Smooth muscle cell (in vitro differentiated cells): ENCODE data around the gene MAST4. TPM values are rescaled to one million over a fixed set of nuclear protein-coding genes. Genes with fewer than 3 reads are reported as not detected.

Experiments
- DNase-seq: peaks from one replicate; lab custom pipeline; 2025; ENCODE audit not compliant: unreplicated experiment; lab: John Stamatoyannopoulos, UW
- H2AFZ ChIP-seq: fragments of 200-600 bp; sonication (generic); 2 replicates; pipeline ENCODE4 v1.6.0; 2016; ENCODE audit warnings: antibody characterized with exemption, low read depth, mild to moderate bottlenecking
- H3F3A ChIP-seq: fragments of 200-600 bp; sonication (generic); 2 replicates; pipeline ENCODE4 v1.6.0; 2017; ENCODE audit warnings: antibody characterized with exemption, low read depth
- H3K27ac ChIP-seq: fragments of 200-600 bp; sonication (generic); 2 replicates; pipeline ENCODE4 v1.5.1; 2016; ENCODE audit warnings: low read depth, mild to moderate bottlenecking
- H3K27me3 ChIP-seq: fragments of 200-600 bp; sonication (generic); 2 replicates; pipeline ENCODE4 v1.6.1; 2016; ENCODE audit warnings: low read depth, mild to moderate bottlenecking
- H3K36me3 ChIP-seq: fragments of 200-600 bp; sonication (generic); 2 replicates; pipeline ENCODE4 v1.5.1; 2016; ENCODE audit warnings: low read depth
- H3K4me1 ChIP-seq: fragments of 200-600 bp; sonication (generic); 2 replicates; pipeline ENCODE4 v1.5.1; 2016; ENCODE audit warnings: low read depth
- H3K4me2 ChIP-seq: fragments of 200-600 bp; sonication (generic); 2 replicates; pipeline ENCODE4 v1.6.0; 2016; ENCODE audit warnings: mild to moderate bottlenecking
- H3K4me3 ChIP-seq: fragments of 200-600 bp; sonication (generic); 2 replicates; pipeline ENCODE4 v1.5.1; 2016; ENCODE audit warnings: mild to moderate bottlenecking
- H3K79me2 ChIP-seq: fragments of 200-600 bp; sonication (generic); 2 replicates; pipeline ENCODE4 v1.6.0; 2016; ENCODE audit warnings: low read depth, mild to moderate bottlenecking
- H3K9ac ChIP-seq: fragments of 200-600 bp; sonication (generic); 2 replicates; pipeline ENCODE4 v1.6.0; 2016; ENCODE audit warnings: low read depth
- H3K9me3 ChIP-seq: fragments of 200-600 bp; sonication (generic); replicated peaks from 2 replicates; pipeline ENCODE4 v1.5.1; 2016; ENCODE audit warnings: low read depth
- H4K20me1 ChIP-seq: fragments of 200-600 bp; sonication (generic); 2 replicates; pipeline ENCODE4 v1.6.0; 2016; ENCODE audit warnings: low read depth
- WGBS: methylation state at CpG from one replicate; pipeline ENCODE4 v1.1.7; 2016; ENCODE audit warnings: low lambda C conversion rate; 5-methylcytosine and 5-hydroxymethylcytosine counted together
- polyA plus RNA-seq: library from polyadenylated mRNA; unstranded; fragments of >200 nt; fragmentation: Nextera tagmentation; extraction: Ambion mirVana; gene quantifications from 2 replicates; pipeline ENCODE4 v1.2.1, GENCODE V29; 2016
- total RNA-seq: library from RNA; depleted of rRNA; stranded (reverse); fragments of >200 nt; gene quantifications from 2 replicates; pipeline ENCODE4 v1.2.3, GENCODE V29; 2014
- TF ChIP-seq, protein P1 (sequence below): fragments of 200-600 bp; sonication (generic); IDR thresholded peaks from 2 replicates; pipeline ENCODE4 v1.5.1; 2017; ENCODE audit warnings: borderline replicate concordance, mild to moderate bottlenecking, antibody characterized with exemption; ENCODE audit not compliant: insufficient read depth, poor library complexity, severe bottlenecking

Gene MAST4
- total and polyA plus RNA-seq, 2 experiments from 2014 or later, result 6.3 to 24.0 TPM

DNA sequence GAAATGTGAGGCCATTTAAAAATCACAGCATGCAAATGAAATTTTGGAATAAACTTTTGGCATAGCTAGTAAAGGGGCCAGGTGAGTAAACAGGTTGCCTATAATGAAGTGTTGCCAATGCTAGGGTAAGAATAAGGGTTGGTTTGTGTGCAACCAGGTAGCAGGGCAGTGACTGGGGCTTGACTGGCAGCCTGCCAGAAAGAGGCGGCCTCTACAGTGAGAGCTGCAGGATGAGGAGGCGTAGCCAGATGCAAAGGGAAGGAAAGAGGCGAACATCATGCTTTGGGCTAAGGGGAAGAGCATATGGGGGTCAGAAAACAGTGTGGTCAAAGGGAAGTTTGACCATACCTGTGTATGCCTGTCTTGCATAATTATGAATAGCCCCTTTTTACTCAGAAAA, 70.6 kb downstream of the MAST4 start:
- H3F3A ChIP-seq, result no peaks in the 10 kb centered on the region
- no peaks in the 10 kb centered on the region for H3K4me1 ChIP-seq
- no peak overlapping the region for H3K9ac ChIP-seq
- no peak for DNase-seq
- no peaks in the 10 kb centered on the region for H3K9me3 ChIP-seq
- no peaks in the 10 kb centered on the region for H3K36me3 ChIP-seq
- H4K20me1 ChIP-seq, result no peaks in the 10 kb centered on the region
- H3K4me2 ChIP-seq, result no peak overlapping the region
- TF ChIP-seq, protein P1, sequence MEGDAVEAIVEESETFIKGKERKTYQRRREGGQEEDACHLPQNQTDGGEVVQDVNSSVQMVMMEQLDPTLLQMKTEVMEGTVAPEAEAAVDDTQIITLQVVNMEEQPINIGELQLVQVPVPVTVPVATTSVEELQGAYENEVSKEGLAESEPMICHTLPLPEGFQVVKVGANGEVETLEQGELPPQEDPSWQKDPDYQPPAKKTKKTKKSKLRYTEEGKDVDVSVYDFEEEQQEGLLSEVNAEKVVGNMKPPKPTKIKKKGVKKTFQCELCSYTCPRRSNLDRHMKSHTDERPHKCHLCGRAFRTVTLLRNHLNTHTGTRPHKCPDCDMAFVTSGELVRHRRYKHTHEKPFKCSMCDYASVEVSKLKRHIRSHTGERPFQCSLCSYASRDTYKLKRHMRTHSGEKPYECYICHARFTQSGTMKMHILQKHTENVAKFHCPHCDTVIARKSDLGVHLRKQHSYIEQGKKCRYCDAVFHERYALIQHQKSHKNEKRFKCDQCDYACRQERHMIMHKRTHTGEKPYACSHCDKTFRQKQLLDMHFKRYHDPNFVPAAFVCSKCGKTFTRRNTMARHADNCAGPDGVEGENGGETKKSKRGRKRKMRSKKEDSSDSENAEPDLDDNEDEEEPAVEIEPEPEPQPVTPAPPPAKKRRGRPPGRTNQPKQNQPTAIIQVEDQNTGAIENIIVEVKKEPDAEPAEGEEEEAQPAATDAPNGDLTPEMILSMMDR, result no peak
- WGBS, result 87% methylated on average over 3 of the region's 3 CpGs
- no peak overlapping the region for H2AFZ ChIP-seq
- no peaks in the 10 kb centered on the region for H3K79me2 ChIP-seq
- no peak overlapping the region for H3K4me3 ChIP-seq
- no peak overlapping the region for H3K27ac ChIP-seq
- H3K27me3 ChIP-seq, result no peaks in the 10 kb centered on the region

DNA sequence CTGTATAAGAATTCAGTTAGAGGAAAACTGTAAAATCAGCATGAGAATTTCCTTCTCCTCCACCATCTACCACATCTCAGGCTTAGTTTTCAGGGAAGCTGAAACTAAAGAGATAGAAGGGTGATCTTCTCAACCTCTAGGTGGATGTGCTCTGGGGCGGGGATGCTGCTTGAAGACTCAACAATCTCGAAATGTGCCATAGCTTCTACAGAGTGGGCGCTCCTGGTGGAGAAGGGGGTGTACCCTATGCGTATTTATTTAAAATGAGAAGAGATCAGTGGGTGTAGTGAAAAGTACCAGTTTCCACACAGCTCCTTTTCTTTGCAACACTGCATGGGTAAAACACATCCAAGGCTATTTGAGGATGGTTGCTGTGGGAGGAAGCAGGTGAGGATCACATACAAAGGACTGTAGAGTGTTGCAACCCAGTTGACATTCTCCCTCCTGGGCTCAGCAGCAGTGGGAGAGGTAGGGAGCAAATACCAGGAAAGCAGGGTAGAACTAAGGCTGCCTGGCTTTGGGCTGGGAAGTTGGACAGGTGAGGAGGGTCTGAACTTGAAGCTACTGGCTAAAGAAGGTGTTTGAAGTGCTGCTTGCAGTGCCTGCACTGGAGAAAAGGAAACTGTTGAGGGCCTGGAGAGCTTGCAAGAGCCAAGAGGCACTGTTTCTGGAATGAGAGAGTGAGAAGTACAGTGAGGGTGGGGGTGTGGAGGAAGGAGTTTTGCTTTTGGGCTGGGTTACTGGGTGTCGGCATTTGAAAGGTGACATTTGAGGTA, 73.1 kb downstream of the MAST4 start:
- WGBS, result 96% methylated on average over 5 of the region's 5 CpGs
- no peak for DNase-seq
- no peak overlapping the region for H3K9ac ChIP-seq

DNA sequence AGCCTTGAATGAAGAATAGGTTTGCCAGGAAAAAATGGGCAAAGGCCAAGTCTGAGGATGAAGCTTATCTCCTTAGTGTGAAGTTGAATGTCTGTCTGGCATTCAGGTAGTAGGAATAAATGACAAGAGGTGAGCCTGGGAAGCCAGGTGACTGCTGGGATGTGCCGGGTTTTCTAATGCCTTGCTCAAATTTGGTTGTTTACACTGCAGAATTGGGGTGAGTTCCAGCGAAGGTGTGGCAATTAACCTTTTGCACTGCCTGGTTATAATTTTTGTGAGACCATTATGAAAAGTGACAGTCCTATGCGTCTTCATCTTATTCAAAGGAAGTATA, 73.6 kb downstream of the MAST4 start:
- WGBS, result 91% methylated on average over 3 of the region's 3 CpGs
- Histone ChIP-seq H3K27ac (no peak overlapping the region), H3K79me2 (no peaks in the 10 kb centered on the region), H3K9me3 (no peaks in the 10 kb centered on the region), H3K27me3 (no peaks in the 10 kb centered on the region), H2AFZ (no peak overlapping the region), H3K4me1 (no peaks in the 10 kb centered on the region), H4K20me1 (no peaks in the 10 kb centered on the region), H3K4me3 (no peak overlapping the region), H3K36me3 (no peaks in the 10 kb centered on the region), H3F3A (no peaks in the 10 kb centered on the region), H3K9ac (no peak overlapping the region), H3K4me2 (no peak overlapping the region)
- TF ChIP-seq, protein P1, result no peak
- no peak for DNase-seq

More for the DNA sequence above, 73.1 kb downstream of the MAST4 start:
- Histone ChIP-seq H3K27ac (no peak overlapping the region), H3K4me1 (no peaks in the 10 kb centered on the region), H4K20me1 (no peaks in the 10 kb centered on the region), H2AFZ (no peak overlapping the region), H3K36me3 (no peaks in the 10 kb centered on the region), H3K9me3 (no peaks in the 10 kb centered on the region), H3K27me3 (no peaks in the 10 kb centered on the region), H3K79me2 (no peaks in the 10 kb centered on the region), H3F3A (no peaks in the 10 kb centered on the region), H3K4me2 (no peak overlapping the region), H3K4me3 (no peak overlapping the region)
- TF ChIP-seq, protein P1, result no peak

DNA sequence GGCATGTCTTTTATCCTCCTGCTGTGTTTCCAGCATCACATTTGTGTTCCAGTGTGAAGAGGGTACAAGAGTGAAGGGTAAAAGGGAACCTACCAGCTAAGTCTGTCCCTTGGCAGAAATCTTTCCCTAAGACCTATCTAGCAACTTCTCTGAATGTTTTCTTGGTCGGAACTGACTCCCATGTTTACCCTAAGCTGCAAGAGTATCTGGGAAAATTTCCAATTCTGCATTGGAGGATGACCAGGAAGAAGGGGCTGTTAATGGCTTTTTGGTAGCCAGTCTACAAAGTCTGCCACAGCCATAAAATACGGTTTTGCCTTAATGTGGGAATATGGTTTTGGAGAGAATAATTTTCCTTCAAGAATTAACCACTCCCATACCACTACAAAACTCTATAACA, 75.1 kb downstream of the MAST4 start:
- H3K79me2 ChIP-seq, result no peaks in the 10 kb centered on the region
- H3K4me2 ChIP-seq, result no peak overlapping the region
- no peak for DNase-seq
- WGBS, result 93% methylated on average over 2 of the region's 2 CpGs
- H3K4me1 ChIP-seq, result no peaks in the 10 kb centered on the region
- no peaks in the 10 kb centered on the region for H3K36me3 ChIP-seq
- no peaks in the 10 kb centered on the region for H3K27me3 ChIP-seq
- TF ChIP-seq, protein P1, result no peak
- H2AFZ ChIP-seq, result no peak overlapping the region
- no peak overlapping the region for H3K9ac ChIP-seq
- H3K4me3 ChIP-seq, result no peak overlapping the region
- H3K9me3 ChIP-seq, result no peaks in the 10 kb centered on the region
- no peak overlapping the region for H3K27ac ChIP-seq
- no peaks in the 10 kb centered on the region for H3F3A ChIP-seq
- H4K20me1 ChIP-seq, result no peaks in the 10 kb centered on the region
